PC-3 (cell line): Measurements from ENCODE around the gene TCEAL3. TPM values are rescaled to one million over a fixed set of nuclear protein-coding genes. Genes with fewer than 3 reads are reported as not detected.

ENCODE experiments used
- ATAC-seq: fragments of 200-7000 bp; cut with Tn5 transposase; 2 replicates; pipeline ENCODE4 v1.9.1; 2020; ENCODE audit warnings: mild to moderate bottlenecking, moderate library complexity
- BruUV-seq: library from RNA; stranded (reverse); fragments of 400-500 nt; replicated peaks from 2 replicates; lab custom pipeline; 2021; lab: Mats Ljungman, UMichigan
- CTCF ChIA-PET: fragments of 300-600 bp; sonication (Branson Sonifier 250); formaldehyde crosslinking; loops from one replicate; lab custom pipeline; 2022; ENCODE audit warnings: antibody characterized with exemption; lab: Charles Lee
- POLR2A ChIA-PET: fragments of 300-600 bp; sonication (Branson Sonifier 250); formaldehyde crosslinking; loops from one replicate; lab custom pipeline; 2022; ENCODE audit warnings: antibody characterized with exemption; ENCODE audit not compliant: unreplicated experiment; lab: Charles Lee
- DNase-seq: peaks from one replicate; pipeline ENCODE4 v3.0.0-alpha.2; 2015
- H2AFZ ChIP-seq: fragments of 300-600 bp; sonication (generic); 2 replicates; pipeline ENCODE4 v1.6.0; 2016; ENCODE audit warnings: antibody characterized with exemption, low read length
- H3F3A ChIP-seq: fragments of 300-600 bp; sonication (generic); one replicate; pipeline ENCODE4 v1.6.0; 2017; ENCODE audit warnings: antibody characterized with exemption, low read length, control low read depth, mild to moderate bottlenecking; ENCODE audit not compliant: unreplicated experiment
- H3K27ac ChIP-seq: fragments of 300-600 bp; sonication (generic); 2 replicates; pipeline ENCODE4 v1.5.1; 2016; ENCODE audit warnings: mild to moderate bottlenecking, low read length
- H3K27me3 ChIP-seq: fragments of 300-600 bp; sonication (generic); 2 replicates; pipeline ENCODE4 v1.6.1; 2016; ENCODE audit warnings: low read length, mixed read lengths
- H3K36me3 ChIP-seq: fragments of 300-600 bp; sonication (generic); 2 replicates; pipeline ENCODE4 v1.6.1; 2016; ENCODE audit warnings: low read depth, mixed run types, low read length, mixed read lengths
- H3K4me1 ChIP-seq: fragments of 300-600 bp; sonication (generic); 2 replicates; pipeline ENCODE4 v1.5.1; 2016; ENCODE audit warnings: low read length; ENCODE audit not compliant: insufficient read depth
- H3K4me2 ChIP-seq: fragments of 300-600 bp; sonication (generic); 2 replicates; pipeline ENCODE4 v1.6.0; 2016; ENCODE audit warnings: low read length
- H3K4me3 ChIP-seq: fragments of 300-600 bp; sonication (generic); 2 replicates; pipeline ENCODE4 v1.5.1; 2016; ENCODE audit warnings: mild to moderate bottlenecking, low read length, mixed read lengths
- H3K79me2 ChIP-seq: fragments of 300-600 bp; sonication (generic); 2 replicates; pipeline ENCODE4 v1.6.1; 2017; ENCODE audit warnings: low read length, mixed read lengths
- H3K9ac ChIP-seq: fragments of 300-600 bp; sonication (generic); 2 replicates; pipeline ENCODE4 v1.6.0; 2016; ENCODE audit warnings: mild to moderate bottlenecking, low read length
- H3K9me2 ChIP-seq: fragments of 300-600 bp; sonication (generic); replicated peaks from 2 replicates; pipeline ENCODE4 v1.6.1; 2016; ENCODE audit warnings: mixed run types, low read length, mixed read lengths
- H3K9me3 ChIP-seq: fragments of 300-600 bp; sonication (generic); 2 replicates; pipeline ENCODE4 v1.6.1; 2016; ENCODE audit warnings: low read length, mixed read lengths
- H4K20me1 ChIP-seq: fragments of 300-600 bp; sonication (generic); 2 replicates; pipeline ENCODE4 v1.6.1; 2016; ENCODE audit warnings: low read length, mixed read lengths
- CTCF ChIP-seq: fragments of 300-600 bp; sonication (generic); conservative IDR thresholded peaks from 2 replicates; pipeline ENCODE4 v1.5.1; 2017; ENCODE audit warnings: antibody characterized with exemption, low read depth, mild to moderate bottlenecking, low read length
- EZH2 ChIP-seq: fragments of 300-600 bp; sonication (generic); IDR thresholded peaks from one replicate; pipeline ENCODE4 v1.6.1; 2017; ENCODE audit warnings: antibody characterized with exemption, mild to moderate bottlenecking, low read length; ENCODE audit not compliant: unreplicated experiment
- EZH2phosphoT487 ChIP-seq: fragments of 300-600 bp; sonication (generic); IDR thresholded peaks from 2 replicates; pipeline ENCODE4 v1.6.1; 2018; ENCODE audit warnings: mild to moderate bottlenecking, antibody characterized with exemption, low read length, borderline replicate concordance
- intact Hi-C: fragments of 100-400 bp; cut with micrococcal nuclease; formaldehyde crosslinking; loops from 2 replicates; pipeline ENCODE4 v1.9.0; 2023
- total RNA-seq: library from RNA; depleted of rRNA; stranded (reverse); fragments of >200 nt; gene quantifications from 2 replicates; pipeline ENCODE4 v1.2.3, GENCODE V29; 2014

The TCEAL3 gene
- total RNA-seq, 1 experiment from 2014 or later = 18.3 TPM

GRCh38 chrX:103608306-103608963 lies 672 bp downstream of the TCEAL3 start:
- intact Hi-C loops = no loop called here
- peak; percentile 1 for DNase-seq
- H2AFZ ChIP-seq = peak overlapping the region; percentile 86
- H3K27ac ChIP-seq = peak overlapping the region; percentile 39; the same call in 1 of the 2 replicates
- H3K79me2 ChIP-seq = peaks cover 21% of the 10 kb centered on the region
- H3K9ac ChIP-seq = peak overlapping the region; percentile 91
- H3F3A ChIP-seq = no peaks in the 10 kb centered on the region
- H3K9me2 ChIP-seq = 0 out of 2 replicates have a peak, but pooled peaks cover 3% of the 10 kb centered on the region
- H3K4me1 ChIP-seq = peaks cover 20% of the 10 kb centered on the region
- no peaks in the 10 kb centered on the region for H4K20me1 ChIP-seq
- peak; percentile 29 for ATAC-seq
- ChIA-PET POLR2A (no interaction called here), CTCF (interaction anchor here (0.6 kb wide), 1 partner anchor 265 kb away, joined by 5 read pairs; no protein-coding TSS in a partner anchor)
- no peaks in the 10 kb centered on the region for H3K27me3 ChIP-seq
- H3K4me2 ChIP-seq = peak overlapping the region; percentile 94
- BruUV-seq = no TSS peak
- TF ChIP-seq EZH2 (no peak), EZH2phosphoT487 (no peak), CTCF (no peak)
- H3K36me3 ChIP-seq = no peaks in the 10 kb centered on the region
- H3K9me3 ChIP-seq = no peaks in the 10 kb centered on the region
- peak overlapping the region; percentile 93 for H3K4me3 ChIP-seq

DNA sequence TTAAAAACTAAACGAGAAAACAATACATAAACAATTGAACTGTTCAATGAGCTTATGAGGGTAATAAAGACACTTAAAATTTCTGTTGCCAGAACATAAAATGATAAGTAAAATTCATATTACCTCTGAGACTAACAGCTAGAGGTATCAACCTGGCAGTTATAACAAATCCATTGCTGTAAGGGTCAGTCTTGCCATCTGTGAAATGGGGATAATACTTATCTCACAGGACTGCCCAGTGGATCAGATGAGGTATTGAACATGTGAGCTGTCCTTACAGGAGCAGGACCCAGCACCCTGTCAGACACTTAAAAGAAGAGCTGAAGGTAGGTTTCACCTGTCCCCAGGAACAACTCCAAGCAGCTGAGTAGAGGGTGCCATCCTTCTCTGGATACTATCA lies 2.5 kb downstream of the TCEAL3 start:
- ATAC-seq (no peak), DNase-seq (no peak)
- no peak overlapping the region for H3K27ac ChIP-seq
- H3K9ac ChIP-seq = no peak overlapping the region
- H3K4me3 ChIP-seq = no peak overlapping the region
- H3K4me2 ChIP-seq = no peak overlapping the region
- H3K27me3 ChIP-seq = no peaks in the 10 kb centered on the region
- BruUV-seq = no TSS peak
- no peaks in the 10 kb centered on the region for H4K20me1 ChIP-seq
- intact Hi-C loops = loop anchor here (5.0 kb wide), 1 partner anchor 77 kb away; the partner anchor contains the start of gene MORF4L2
- H2AFZ ChIP-seq = no peak overlapping the region
- ChIA-PET CTCF (interaction anchor here (0.6 kb wide), 1 partner anchor 20 kb away, joined by 3 read pairs; no protein-coding TSS in a partner anchor), POLR2A (interaction anchor here (0.6 kb wide), 1 partner anchor 77 kb away, joined by 5 read pairs; no protein-coding TSS in a partner anchor)
- H3K9me2 ChIP-seq = 0 out of 2 replicates have a peak, but pooled peaks cover 3% of the 10 kb centered on the region
- H3K9me3 ChIP-seq = no peaks in the 10 kb centered on the region
- no peaks in the 10 kb centered on the region for H3K36me3 ChIP-seq
- peaks cover 5% of the 10 kb centered on the region for H3F3A ChIP-seq
- no peak for TF ChIP-seq CTCF
- TF ChIP-seq EZH2phosphoT487 = no peak
- no peak for TF ChIP-seq EZH2
- H3K4me1 ChIP-seq = peaks cover 38% of the 10 kb centered on the region
- peaks cover 21% of the 10 kb centered on the region for H3K79me2 ChIP-seq
